Nephron (organoid): Measurements from ENCODE around the gene ALOX15.
"Not testable (repeated sequence)": the region's sequence is repeated elsewhere in the genome, so short reads cannot be mapped to it uniquely, and the experiment has no call there.

ENCODE experiments used
- H3K27ac Mint-ChIP-seq, 3 experiments: 2 replicates each; pipeline ENCODE4 v1.8.0; 2020; ENCODE audit warnings: mixed read lengths in 3 of 3, mild to moderate bottlenecking in 2 of 3, moderate library complexity in 1 of 3
- H3K27me3 Mint-ChIP-seq: 2 replicates; pipeline ENCODE4 v1.8.0; 2021; ENCODE audit warnings: low read depth, mild to moderate bottlenecking, moderate library complexity, mixed read lengths
- H3K36me3 Mint-ChIP-seq: 2 replicates; pipeline ENCODE4 v1.8.0; 2020; ENCODE audit warnings: low read depth, mixed read lengths
- H3K4me1 Mint-ChIP-seq: 2 replicates; pipeline ENCODE4 v1.8.0; 2020; ENCODE audit warnings: mixed read lengths
- H3K4me3 Mint-ChIP-seq, 3 experiments: 2 replicates each; pipeline ENCODE4 v1.8.0; 2020; ENCODE audit warnings: mild to moderate bottlenecking in 3 of 3, mixed read lengths in 3 of 3, moderate library complexity in 2 of 3
- H3K9me3 Mint-ChIP-seq: 2 replicates; pipeline ENCODE4 v1.8.0; 2020; ENCODE audit warnings: mixed read lengths
- CTCF ChIP-seq, 3 experiments: fragments of 200-600 bp; sonication (generic); IDR thresholded peaks; one replicate each; pipeline ENCODE4 v1.5.0; 2021; ENCODE audit warnings: antibody characterized with exemption in 3 of 3; ENCODE audit not compliant: unreplicated experiment in 3 of 3

The ALOX15 gene

GRCh38 chr17:4607261-4607741 is 34.2 kb downstream of the ALOX15 start:
- H3K27ac Mint-ChIP-seq: peak overlapping the region; percentile 93 to 97 (median 97)
- peaks cover 79% of the 10 kb centered on the region for H3K4me1 Mint-ChIP-seq
- H3K4me3 Mint-ChIP-seq: peak overlapping the region; percentile 15 to 47 (median 26)
- no peaks in the 10 kb centered on the region for H3K9me3 Mint-ChIP-seq
- no peak for TF ChIP-seq CTCF (IDR thresholded peaks at IDR 0.05; ENCODE audit: unreplicated experiment in 3 of 3)
- peaks cover 26% of the 10 kb centered on the region for H3K36me3 Mint-ChIP-seq
- peaks cover 8% of the 10 kb centered on the region for H3K27me3 Mint-ChIP-seq

- H3K27me3 Mint-ChIP-seq: peaks cover 8% of the 10 kb centered on the region
- no peaks in the 10 kb centered on the region for H3K9me3 Mint-ChIP-seq
- no peak for TF ChIP-seq CTCF (IDR thresholded peaks at IDR 0.05; ENCODE audit: unreplicated experiment in 3 of 3)
- H3K4me3 Mint-ChIP-seq: peak overlapping the region; percentile 25 to 63 (median 32)
- H3K36me3 Mint-ChIP-seq: peaks cover 27% of the 10 kb centered on the region
- H3K27ac Mint-ChIP-seq: peak overlapping the region; percentile 91 to 97 (median 93)
- peaks cover 81% of the 10 kb centered on the region for H3K4me1 Mint-ChIP-seq
Measured at GRCh38 chr17:4605826-4606225, 35.7 kb downstream of the ALOX15 start.

GRCh38 chr17:4604736-4605135 is 36.7 kb downstream of the ALOX15 start:
- not testable (repeated sequence) for H3K27me3 Mint-ChIP-seq, H3K4me3 Mint-ChIP-seq, H3K9me3 Mint-ChIP-seq
- Mint-ChIP-seq H3K4me1 (peaks cover 81% of the 10 kb centered on the region), H3K27ac (peak overlapping the region; percentile 93 to 98 (median 97)), H3K36me3 (peaks cover 24% of the 10 kb centered on the region)

GRCh38 chr17:4604111-4604644 is 37.3 kb downstream of the ALOX15 start:
- peak overlapping the region; percentile 29 to 70 (median 38) for H3K4me3 Mint-ChIP-seq

GRCh38 chr17:4602041-4602440 is 39.4 kb downstream of the ALOX15 start:
- peaks cover 4% of the 10 kb centered on the region for H3K27me3 Mint-ChIP-seq
- peaks cover 15% of the 10 kb centered on the region for H3K36me3 Mint-ChIP-seq
- H3K27ac Mint-ChIP-seq: peak overlapping the region; percentile 59 to 97 (median 61)
- TF ChIP-seq CTCF (IDR thresholded peaks at IDR 0.05; ENCODE audit: unreplicated experiment in 3 of 3): no peak
- peaks cover 75% of the 10 kb centered on the region for H3K4me1 Mint-ChIP-seq
- no peak overlapping the region for H3K4me3 Mint-ChIP-seq
- no peaks in the 10 kb centered on the region for H3K9me3 Mint-ChIP-seq

More at GRCh38 chr17:4604111-4604644, 37.3 kb downstream of the ALOX15 start:
- Mint-ChIP-seq H3K4me1 (peaks cover 81% of the 10 kb centered on the region), H3K36me3 (peaks cover 22% of the 10 kb centered on the region), H3K27ac (peak overlapping the region; percentile 93 to 98 (median 97)), H3K9me3 (no peaks in the 10 kb centered on the region), H3K27me3 (peaks cover 4% of the 10 kb centered on the region)
- TF ChIP-seq CTCF (IDR thresholded peaks at IDR 0.05; ENCODE audit: unreplicated experiment in 3 of 3): no peak

- peak overlapping the region in 1 of 3 experiments; percentile 96 for H3K27ac Mint-ChIP-seq
- TF ChIP-seq CTCF (IDR thresholded peaks at IDR 0.05; ENCODE audit: unreplicated experiment in 3 of 3): no peak
- peaks cover 74% of the 10 kb centered on the region for H3K4me1 Mint-ChIP-seq
- H3K36me3 Mint-ChIP-seq: peaks cover 15% of the 10 kb centered on the region
- H3K9me3 Mint-ChIP-seq: no peaks in the 10 kb centered on the region
- H3K27me3 Mint-ChIP-seq: peaks cover 4% of the 10 kb centered on the region
- no peak overlapping the region for H3K4me3 Mint-ChIP-seq
Measured at GRCh38 chr17:4601326-4601725, 40.2 kb downstream of the ALOX15 start.
